HG03342 (cell line): ENCODE data around the gene LGALS14.

Experiments
- ATAC-seq: cut with Tn5 transposase; IDR thresholded peaks from one replicate; pipeline ENCODE4 v1.9.1; 2021; ENCODE audit warnings: mild to moderate bottlenecking, moderate library complexity; ENCODE audit not compliant: unreplicated experiment

LGALS14 gene

DNA sequence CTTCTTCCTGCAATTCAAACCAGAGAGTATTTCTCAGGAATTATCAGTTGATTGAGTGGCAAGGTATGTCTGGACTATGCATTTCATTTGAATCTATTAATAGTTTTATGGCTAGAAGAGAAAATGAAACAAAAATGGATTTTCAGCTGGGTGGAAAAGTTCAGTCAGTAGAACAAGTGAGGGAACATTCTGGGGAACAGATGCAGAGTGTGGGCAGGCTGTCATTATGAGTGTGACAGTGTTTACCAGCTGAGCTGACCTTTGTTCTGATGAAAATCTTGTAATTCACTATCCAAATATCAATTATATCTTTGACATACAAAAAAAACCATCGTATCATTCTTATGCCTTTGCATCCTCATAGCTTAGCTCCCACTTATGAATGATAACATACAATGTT lies 36.1 kb downstream of the LGALS14 start:
- ATAC-seq: no peak

DNA sequence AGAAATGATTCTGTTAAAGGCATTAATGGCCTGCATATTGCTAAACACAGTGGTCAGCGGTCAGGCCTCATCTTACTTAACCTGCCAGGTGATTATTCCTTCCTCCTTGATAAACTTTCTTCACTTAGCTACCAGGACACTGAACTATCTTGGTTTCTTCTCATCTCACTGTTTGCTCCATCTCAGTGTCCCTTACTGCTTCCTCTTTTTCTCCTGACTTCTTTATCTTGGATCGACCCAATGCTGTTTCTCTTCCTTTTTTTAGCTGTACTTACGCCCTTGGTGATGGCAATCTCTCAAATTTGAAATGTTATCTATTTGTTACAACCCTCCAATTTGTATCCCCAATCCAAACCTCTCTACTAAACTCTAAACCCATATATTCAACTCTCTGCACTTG lies 41.4 kb downstream of the LGALS14 start:
- no peak for ATAC-seq

DNA sequence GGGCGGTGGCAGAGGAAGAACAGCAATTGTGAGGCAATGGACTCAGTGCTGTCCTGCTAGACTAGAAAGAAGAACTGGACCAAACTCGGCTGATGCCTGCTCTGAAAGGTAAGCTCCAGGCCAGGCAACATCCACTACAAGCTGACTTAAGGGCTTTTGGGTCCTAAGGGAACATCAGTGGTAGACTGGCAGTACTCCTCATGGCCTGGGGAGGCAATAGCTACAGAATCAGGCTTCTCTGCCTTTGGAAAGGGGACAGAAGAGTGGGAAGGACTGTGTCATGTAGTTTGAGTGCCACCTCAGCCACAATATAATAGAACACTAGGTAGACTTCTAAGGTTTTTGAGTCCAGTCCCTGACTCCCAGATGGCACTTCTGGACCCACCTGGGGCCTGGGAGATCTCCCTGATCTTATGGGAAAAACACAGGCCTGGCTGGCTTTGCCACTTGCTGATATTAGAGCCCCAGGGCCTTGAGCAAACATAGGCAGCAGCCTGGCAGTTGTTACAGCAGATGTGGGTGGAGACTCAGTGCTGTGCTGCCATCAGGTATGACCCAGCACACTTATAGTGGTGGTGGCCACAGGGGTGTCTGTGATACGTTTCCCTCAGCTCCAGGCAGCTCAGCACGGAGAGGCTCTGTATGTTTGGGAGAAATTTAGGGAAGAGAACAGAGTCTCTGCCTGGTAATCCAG lies 42.7 kb downstream of the LGALS14 start:
- no peak for ATAC-seq

DNA sequence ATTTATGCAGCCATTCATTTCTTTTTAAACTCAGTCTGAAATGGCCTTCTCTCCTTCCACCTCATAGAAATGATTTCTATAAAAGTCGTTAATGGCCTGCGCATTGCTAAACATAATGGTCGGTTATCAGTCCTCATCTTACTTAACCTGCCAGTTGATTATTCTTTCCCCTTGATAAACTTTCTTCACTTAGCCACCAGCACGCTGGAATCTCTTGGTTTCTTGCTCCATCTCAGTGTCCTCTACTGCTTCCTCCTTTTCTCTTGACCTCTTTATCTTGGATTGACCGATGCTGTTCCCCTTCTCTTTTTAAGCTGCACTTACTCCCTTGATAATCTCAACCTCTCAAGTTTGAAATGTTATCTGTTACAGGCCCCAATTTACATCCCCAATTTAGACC lies 45.7 kb downstream of the LGALS14 start:
- ATAC-seq: no peak

DNA sequence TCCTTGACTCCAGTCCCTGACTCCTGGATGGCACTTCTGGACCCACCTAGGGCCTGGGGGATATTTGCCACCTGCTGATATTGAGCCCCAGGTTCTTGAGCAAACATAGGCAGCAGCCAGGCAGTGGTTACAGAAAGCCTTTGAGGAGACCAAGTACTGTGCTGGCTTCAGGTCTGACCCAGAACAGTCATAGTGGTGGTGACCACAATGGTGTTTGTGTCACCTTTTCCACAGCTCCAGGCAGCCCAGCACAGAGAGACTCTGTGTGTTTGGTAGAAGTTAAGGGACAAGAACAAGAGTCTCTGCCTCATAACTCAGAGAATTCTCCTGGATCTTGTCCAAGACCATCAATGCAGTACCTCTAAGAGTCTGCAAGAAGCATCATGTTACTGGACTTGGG lies 48.1 kb downstream of the LGALS14 start:
- ATAC-seq: no peak

DNA sequence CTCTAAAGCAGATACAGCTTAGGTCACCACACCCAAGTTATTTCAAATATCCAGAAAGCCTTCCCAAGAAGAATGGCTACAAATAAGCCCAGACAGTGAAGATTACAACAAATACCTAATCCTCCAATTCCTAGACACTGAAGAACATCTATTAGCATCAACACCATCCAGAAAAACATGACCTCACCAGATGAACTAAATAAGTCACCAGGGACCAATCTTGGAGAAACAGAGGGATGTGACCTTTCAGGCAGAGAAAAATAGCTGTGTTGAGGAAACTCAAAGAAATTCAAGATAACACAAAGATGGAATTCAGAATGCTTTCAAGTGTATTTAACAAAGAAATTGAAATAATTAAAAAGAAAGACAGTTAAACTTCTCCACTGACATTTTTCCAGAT lies 48.5 kb downstream of the LGALS14 start:
- ATAC-seq: no peak

DNA sequence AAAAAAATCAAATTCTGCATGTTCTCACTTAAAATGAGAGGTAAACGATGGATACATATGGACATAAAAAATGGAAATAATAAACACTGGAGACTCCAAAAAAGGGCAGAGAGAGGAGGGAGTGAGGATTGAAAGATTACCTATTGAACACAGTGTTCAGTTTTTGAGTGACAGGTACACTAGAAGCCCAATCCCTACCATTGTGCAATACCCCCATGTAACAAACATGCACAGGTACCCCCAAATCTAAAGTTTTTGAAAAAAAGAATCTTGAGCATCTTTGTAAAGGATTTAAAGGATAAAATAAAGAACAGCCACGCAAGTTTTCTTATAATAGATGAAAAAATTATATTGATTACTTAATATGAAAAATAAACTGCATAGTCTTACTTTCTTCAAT lies 50.3 kb downstream of the LGALS14 start:
- no peak for ATAC-seq

DNA sequence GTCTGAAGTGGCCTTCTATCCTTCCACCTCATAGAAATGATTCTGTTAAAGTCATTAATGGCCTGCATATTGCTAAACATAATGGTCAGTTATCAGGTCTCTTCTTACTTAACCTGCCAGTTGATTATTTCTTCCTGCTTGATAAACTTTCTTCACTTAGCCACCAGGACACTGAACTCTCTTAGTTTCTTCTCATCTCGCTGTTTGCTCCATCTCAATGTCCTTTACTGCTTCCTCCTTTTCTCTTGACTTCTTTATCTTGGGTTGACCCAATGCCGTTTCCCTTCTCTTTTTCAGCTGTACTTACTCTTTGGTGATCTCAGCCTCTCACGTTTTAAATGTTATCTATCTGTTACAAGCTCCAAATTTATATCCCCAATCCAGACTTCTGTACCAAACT lies 50.7 kb downstream of the LGALS14 start:
- no peak for ATAC-seq
